Rectal smooth muscle tissue (tissue), 1 donor: Measurements from ENCODE around the gene HDAC7.

Source experiments
- H3K27ac ChIP-seq: one replicate; pipeline ENCODE4 v1.7.0; 2013; ENCODE audit warnings: low read depth, low read length, inconsistent platforms
- H3K27me3 ChIP-seq: one replicate; pipeline ENCODE4 v1.7.0; 2013; ENCODE audit warnings: low read length; ENCODE audit not compliant: control insufficient read depth, insufficient read depth
- H3K36me3 ChIP-seq: one replicate; pipeline ENCODE4 v1.7.0; 2013; ENCODE audit warnings: low read length; ENCODE audit not compliant: control insufficient read depth, insufficient read depth
- H3K4me1 ChIP-seq: one replicate; pipeline ENCODE4 v1.7.0; 2013; ENCODE audit warnings: low read length; ENCODE audit not compliant: control insufficient read depth, insufficient read depth
- H3K4me3 ChIP-seq: one replicate; pipeline ENCODE4 v1.7.0; 2013; ENCODE audit warnings: low read length
- H3K9ac ChIP-seq: one replicate; pipeline ENCODE4 v1.7.0; 2013; ENCODE audit warnings: low read length

HDAC7 gene

GRCh38 chr12:47801170-47801903, 18.4 kb downstream of the HDAC7 start:
- H3K36me3 ChIP-seq, result peaks cover 5% of the 10 kb centered on the region
- no peaks in the 10 kb centered on the region for H3K27me3 ChIP-seq
- H3K27ac ChIP-seq, result peak overlapping the region; percentile 51
- H3K4me1 ChIP-seq, result peaks cover 62% of the 10 kb centered on the region
- H3K4me3 ChIP-seq, result peak overlapping the region; percentile 10
- no peak overlapping the region for H3K9ac ChIP-seq

GRCh38 chr12:47800582-47800981, 19.1 kb downstream of the HDAC7 start:
- H3K36me3 ChIP-seq, result peaks cover 6% of the 10 kb centered on the region
- H3K27ac ChIP-seq, result no peak overlapping the region
- H3K4me1 ChIP-seq, result peaks cover 54% of the 10 kb centered on the region
- H3K27me3 ChIP-seq, result no peaks in the 10 kb centered on the region
- H3K9ac ChIP-seq, result no peak overlapping the region
- no peak overlapping the region for H3K4me3 ChIP-seq

DNA sequence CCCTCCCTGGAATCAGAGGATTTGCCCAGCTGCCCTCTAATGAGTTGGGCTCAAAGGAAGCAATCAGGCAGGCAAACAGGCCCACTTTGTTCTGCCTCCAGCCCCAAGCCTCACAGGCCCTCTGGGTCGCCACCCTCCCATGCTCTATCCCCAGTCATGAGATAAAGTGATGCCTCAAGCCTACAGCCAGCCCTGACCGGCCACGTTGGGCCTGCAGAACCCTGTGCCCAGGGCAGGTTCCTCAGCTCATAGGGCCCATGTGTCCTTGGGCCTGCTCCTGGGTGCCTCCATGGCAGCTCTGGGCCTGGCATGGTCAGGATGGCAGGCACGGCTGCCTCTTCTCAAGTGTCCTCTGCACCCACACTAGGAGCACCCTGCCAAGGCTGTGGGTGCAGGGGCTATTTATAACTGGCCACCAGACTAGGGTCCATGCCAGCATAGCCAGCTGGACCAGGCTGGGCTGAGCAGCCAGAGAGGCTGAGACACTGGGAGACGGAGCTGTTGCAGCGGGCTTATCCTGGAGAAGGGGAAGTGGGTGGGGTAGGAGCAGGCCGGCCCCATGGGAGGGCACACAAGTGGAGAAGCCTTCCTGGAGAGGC, 20.2 kb downstream of the HDAC7 start:
- H3K9ac ChIP-seq, result no peak overlapping the region
- no peaks in the 10 kb centered on the region for H3K27me3 ChIP-seq
- peaks cover 11% of the 10 kb centered on the region for H3K36me3 ChIP-seq
- peaks cover 44% of the 10 kb centered on the region for H3K4me1 ChIP-seq
- no peak overlapping the region for H3K4me3 ChIP-seq
- H3K27ac ChIP-seq, result peak overlapping the region; percentile 27

DNA sequence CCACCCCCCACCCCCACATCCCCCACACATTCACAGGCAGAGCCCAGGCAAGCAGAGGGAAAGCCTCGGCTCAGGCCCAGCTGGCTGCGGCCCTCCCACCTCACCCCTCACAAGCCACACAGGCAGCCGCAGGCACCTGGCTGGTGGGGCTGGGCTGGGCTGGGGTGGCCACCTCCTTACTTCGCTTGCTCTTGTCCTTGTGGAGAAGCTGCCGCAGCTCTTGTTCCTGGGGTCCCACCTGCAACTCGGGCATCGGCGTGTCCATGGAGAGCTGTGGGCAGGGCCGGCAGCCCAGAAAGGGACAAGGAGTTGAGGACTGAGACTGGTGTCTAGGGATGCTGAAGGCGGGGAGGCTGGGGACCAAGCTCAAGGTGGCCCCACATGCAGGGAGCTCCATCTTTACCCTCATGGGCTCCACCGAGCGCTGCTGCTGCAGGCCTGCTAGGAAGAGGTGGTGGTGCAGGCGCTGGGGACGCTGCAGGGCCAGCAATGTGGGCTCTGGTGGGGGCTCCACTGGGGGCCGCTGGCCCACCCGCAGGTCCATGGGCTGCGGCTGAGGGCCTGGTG, 21.2 kb downstream of the HDAC7 start:
- H3K27ac ChIP-seq, result no peak overlapping the region
- H3K36me3 ChIP-seq, result peaks cover 17% of the 10 kb centered on the region
- no peak overlapping the region for H3K9ac ChIP-seq
- peaks cover 34% of the 10 kb centered on the region for H3K4me1 ChIP-seq
- H3K27me3 ChIP-seq, result no peaks in the 10 kb centered on the region
- no peak overlapping the region for H3K4me3 ChIP-seq

DNA sequence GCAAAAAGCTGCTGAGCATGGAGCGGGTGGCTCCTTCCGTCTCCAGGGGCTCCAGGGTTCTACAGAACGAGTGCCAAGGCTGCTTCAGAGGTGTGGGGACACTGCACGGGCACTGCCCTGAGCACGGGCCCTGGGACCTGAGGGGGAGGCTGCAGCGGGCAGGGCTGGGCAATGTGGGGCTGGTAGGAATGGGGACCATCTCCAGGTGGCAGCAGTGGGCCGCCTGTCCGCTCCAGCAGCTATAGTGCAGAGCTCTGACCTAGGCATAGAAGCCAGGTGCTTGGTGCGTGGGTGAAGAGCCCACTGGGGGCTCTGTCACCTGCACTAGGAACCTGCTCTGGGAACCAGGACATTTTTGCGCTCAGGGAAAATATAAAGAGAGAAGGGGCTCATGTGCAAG, 22.3 kb downstream of the HDAC7 start:
- no peak overlapping the region for H3K9ac ChIP-seq
- H3K4me1 ChIP-seq, result peaks cover 29% of the 10 kb centered on the region
- no peak overlapping the region for H3K4me3 ChIP-seq
- H3K27me3 ChIP-seq, result no peaks in the 10 kb centered on the region
- no peak overlapping the region for H3K27ac ChIP-seq
- H3K36me3 ChIP-seq, result peaks cover 17% of the 10 kb centered on the region

GRCh38 chr12:47795814-47796411, 23.8 kb downstream of the HDAC7 start:
- Histone ChIP-seq H3K36me3 (peaks cover 23% of the 10 kb centered on the region), H3K9ac (no peak overlapping the region), H3K27me3 (no peaks in the 10 kb centered on the region), H3K4me3 (no peak overlapping the region), H3K27ac (no peak overlapping the region), H3K4me1 (peaks cover 15% of the 10 kb centered on the region)

- Histone ChIP-seq H3K4me3 (no peak overlapping the region), H3K9ac (no peak overlapping the region), H3K27me3 (no peaks in the 10 kb centered on the region), H3K36me3 (peaks cover 30% of the 10 kb centered on the region), H3K27ac (no peak overlapping the region), H3K4me1 (peaks cover 11% of the 10 kb centered on the region)
These were observed 24.4 kb downstream of the HDAC7 start for GRCh38 chr12:47795121-47795813.

DNA sequence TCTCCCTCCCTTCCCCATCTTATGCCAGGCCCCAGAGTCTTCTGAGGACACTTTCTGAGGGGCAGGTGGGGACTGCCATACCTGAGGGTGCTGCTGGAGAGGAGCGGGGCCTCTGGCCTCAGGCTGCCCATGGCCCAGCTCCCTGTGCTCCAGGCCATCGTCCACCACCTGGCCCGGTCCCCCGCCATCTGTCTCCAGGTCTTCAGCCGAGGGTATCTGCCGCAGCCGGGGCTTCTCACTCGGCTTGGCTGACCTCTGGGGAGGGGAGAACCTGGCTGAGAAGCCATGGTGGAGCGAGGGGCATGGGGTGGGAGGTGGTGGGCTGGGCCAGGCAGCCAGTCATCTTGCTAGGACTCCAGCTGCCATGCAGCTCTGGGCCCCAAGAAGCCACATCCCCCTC, 25.0 kb downstream of the HDAC7 start:
- Histone ChIP-seq H3K36me3 (peaks cover 34% of the 10 kb centered on the region), H3K27ac (no peak overlapping the region), H3K4me3 (no peak overlapping the region), H3K9ac (no peak overlapping the region), H3K4me1 (peaks cover 5% of the 10 kb centered on the region), H3K27me3 (no peaks in the 10 kb centered on the region)

DNA sequence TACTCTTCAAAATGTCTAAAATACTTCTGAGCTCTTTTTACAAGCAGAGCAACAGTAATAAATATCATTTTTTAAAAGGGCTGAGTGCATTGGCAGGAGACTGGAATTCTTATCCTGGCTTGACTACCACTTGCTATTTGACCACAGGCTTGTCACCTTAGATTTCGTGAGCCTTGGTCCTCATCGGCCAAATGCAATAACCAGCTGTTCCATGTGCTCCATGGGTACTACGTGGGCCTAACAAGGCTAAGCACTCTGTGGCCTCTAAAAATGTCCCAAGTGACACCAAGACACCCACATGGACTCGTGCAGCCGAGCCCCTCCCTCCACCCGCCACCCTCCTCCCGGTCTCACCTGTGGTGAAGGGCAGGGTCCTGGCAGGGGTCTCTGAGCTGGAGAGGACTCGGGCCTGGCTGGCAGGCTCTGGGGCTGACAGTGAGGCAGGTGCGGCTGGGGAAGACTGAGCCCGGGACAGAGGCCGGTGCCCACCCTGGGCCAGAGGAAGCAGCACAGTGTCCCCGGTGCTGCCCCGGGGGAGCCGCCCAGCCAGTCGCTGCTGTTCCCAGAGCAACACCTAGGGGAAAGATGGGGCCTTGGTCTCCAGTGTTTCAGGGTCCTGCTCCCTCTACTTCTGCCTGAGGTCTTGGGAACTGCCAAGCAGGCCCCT, 26.6 kb downstream of the HDAC7 start:
- no peak overlapping the region for H3K9ac ChIP-seq
- H3K4me1 ChIP-seq, result no peaks in the 10 kb centered on the region
- H3K36me3 ChIP-seq, result peaks cover 49% of the 10 kb centered on the region
- H3K27me3 ChIP-seq, result no peaks in the 10 kb centered on the region
- no peak overlapping the region for H3K4me3 ChIP-seq
- H3K27ac ChIP-seq, result no peak overlapping the region

GRCh38 chr12:47791874-47792273, 27.8 kb downstream of the HDAC7 start:
- no peaks in the 10 kb centered on the region for H3K27me3 ChIP-seq
- H3K36me3 ChIP-seq, result peaks cover 57% of the 10 kb centered on the region
- H3K27ac ChIP-seq, result no peak overlapping the region
- no peaks in the 10 kb centered on the region for H3K4me1 ChIP-seq
- no peak overlapping the region for H3K9ac ChIP-seq
- H3K4me3 ChIP-seq, result no peak overlapping the region

DNA sequence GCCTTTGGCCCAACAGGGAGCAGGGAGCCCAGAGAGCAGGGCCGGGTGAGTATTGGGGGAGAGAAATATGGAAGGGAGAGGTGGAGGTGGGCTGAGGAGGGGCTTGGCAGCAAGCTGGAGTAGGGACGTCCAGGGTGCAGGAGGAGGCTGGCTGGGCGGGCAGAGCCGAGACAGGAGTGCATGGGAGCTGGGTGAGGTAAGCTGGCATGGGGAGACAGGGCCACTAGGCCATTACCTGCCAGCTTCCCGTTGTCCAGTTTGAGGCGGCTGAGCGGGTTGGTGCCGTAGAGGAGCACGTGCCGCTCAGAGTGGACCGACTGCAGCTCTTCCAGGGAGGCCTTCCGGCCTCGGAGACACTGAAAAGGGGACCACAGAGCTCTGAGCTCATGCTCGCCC, 28.4 kb downstream of the HDAC7 start:
- Histone ChIP-seq H3K4me1 (no peaks in the 10 kb centered on the region), H3K27ac (no peak overlapping the region), H3K27me3 (no peaks in the 10 kb centered on the region), H3K36me3 (peaks cover 59% of the 10 kb centered on the region), H3K9ac (no peak overlapping the region), H3K4me3 (no peak overlapping the region)
